Measurements from ENCODE around the gene ELOVL5.

Gene ELOVL5

GRCh38 chr6:53269827-53270226, 78.9 kb downstream of the ELOVL5 start:
- no peak for DNase-seq (ENCODE audit: low spot score)

DNA sequence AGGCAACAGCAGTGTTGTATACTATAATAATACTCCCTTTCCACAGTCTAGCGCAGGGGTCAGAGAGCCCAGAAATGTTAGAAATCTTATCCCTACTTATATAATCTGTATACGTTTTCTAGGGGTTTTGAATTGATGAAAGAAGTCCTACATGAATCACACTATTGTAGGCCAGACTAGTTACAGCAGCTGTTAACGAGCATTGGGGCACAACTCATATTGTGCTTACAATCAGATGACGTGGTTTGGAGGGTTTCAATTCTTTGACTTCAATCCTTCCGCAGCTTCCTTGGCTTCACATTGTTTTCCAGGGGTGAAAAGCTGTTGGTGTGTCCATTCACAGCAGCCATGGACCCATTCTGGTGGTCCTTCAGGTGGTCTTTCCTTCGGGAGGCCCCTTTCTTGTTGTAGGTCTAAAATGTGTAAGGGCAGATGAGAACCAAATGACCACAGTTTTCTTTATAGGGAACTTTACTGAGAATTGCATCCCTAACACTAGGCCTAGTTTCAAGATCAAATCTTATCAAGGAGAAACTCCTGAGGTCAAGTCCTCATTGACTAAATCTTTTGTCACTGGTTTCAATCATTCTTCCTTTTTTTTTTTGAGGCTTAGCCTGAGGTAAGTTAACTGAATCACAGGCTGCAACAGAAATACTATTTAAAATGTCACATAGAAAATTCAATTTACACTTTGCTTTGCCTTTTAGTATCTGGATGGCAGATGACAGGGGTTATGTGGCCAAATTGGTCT, 79.7 kb downstream of the ELOVL5 start:
- DNase-seq (ENCODE audit: low spot score) = no peak

DNA sequence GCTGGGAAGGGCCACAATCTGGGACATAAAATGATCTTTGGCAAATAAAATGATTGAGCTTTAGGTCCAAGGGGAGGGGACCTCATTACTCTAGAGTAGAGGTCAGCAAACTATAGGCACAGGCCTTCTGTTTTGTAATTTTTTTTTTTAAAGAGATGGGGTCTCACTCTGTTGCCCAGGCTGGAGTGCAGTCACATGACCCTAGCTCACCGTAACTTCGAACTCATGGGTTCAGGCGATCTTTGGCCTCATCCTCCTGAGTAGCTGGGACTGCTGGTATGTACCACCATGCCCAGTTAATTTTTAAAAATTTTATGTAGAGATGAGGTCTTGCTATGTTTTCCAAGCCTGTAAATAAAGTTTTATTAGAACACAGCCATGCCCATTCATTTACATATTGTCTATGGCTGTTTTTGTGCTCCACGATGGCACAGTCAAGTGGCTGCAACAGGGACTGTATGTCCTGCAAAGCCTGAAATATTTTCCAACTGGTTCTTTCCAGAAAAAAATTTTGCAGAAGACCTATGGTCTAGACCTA, 82.1 kb downstream of the ELOVL5 start:
- no peak for DNase-seq (ENCODE audit: low spot score)

GRCh38 chr6:53264915-53265607, 83.7 kb downstream of the ELOVL5 start:
- no peak for DNase-seq (ENCODE audit: low spot score)

- DNase-seq (ENCODE audit: low spot score) = no peak
These were observed 84.4 kb downstream of the ELOVL5 start for GRCh38 chr6:53264337-53264736.

- DNase-seq (ENCODE audit: low spot score) = peak; percentile 55
These were observed 84.8 kb downstream of the ELOVL5 start for GRCh38 chr6:53263917-53264316.

GRCh38 chr6:53259860-53260580, 88.7 kb downstream of the ELOVL5 start:
- no peak for DNase-seq (ENCODE audit: low spot score)

DNA sequence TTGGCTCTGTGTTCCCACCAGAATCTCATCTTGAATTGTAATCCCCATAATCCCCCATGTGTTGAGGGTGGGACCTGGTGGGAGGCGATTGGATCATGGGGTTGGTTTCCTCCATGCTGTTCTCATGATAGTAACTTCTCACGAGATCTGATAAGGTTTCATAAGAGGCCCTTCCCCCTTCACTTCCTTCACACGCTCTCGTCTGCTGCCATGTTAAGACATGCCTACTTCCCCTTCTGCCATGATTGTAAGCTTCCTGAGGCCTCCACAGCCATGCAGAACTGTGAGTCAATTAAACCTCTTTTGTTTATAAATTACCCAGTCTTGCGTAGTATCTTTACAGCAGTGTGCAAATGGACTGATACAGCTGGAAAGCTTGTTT, 90.0 kb downstream of the ELOVL5 start:
- no peak for DNase-seq (ENCODE audit: low spot score)

DNA sequence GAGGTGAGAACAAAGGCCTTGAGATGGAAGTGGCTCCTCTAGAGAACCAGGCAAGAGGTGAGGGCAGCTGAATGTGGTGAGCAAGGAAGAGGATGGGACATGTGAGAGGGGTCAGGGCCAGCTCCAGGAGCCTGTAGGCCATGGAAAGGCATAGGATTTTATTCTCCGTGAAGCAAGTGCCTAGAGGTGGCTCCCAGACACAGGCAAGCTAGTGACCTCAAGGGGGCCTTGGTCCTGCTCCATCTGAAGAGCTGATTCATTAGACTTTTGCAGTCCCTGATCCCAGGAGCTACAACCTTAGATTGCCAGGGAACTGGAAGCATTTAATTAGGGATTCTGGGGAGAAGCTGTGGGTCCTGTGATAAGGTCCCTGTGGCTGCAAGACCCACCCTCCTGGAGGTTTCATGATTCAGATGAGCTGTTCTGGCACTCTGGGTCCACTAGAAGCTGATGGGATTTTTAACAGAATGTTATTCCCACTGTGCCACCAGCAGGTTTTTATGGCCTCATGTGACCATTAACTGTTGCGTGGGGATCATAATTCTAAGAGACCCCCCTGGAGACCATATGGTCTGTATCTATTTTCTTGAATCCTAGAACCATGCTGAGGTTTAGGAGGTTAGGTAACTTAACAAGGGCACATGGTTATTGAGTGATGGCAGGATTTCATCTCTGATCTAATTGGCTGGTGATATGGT, 90.5 kb downstream of the ELOVL5 start:
- DNase-seq (ENCODE audit: low spot score) = no peak

- DNase-seq (ENCODE audit: low spot score) = no peak
These were observed 91.2 kb downstream of the ELOVL5 start for GRCh38 chr6:53257533-53257932.

DNA sequence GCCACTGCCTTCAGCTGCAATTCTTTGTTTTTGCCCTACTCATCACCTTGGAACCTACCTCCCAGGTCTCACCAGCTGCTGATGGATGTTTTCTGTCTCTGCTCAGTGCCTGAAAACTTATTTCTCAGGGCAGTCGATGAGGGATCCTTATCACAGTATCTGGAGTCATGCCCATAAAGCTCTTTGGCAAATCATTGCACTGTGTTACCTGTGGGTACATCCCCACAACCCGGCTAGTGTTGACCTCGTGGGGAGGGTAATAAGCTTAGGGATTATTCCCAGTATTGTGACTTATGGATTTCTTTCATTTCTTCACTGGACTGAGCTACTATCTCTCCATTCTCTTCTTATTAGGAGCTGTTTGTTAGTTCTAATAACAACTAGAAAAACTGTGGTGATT, 91.7 kb downstream of the ELOVL5 start:
- no peak for DNase-seq (ENCODE audit: low spot score)

DNA sequence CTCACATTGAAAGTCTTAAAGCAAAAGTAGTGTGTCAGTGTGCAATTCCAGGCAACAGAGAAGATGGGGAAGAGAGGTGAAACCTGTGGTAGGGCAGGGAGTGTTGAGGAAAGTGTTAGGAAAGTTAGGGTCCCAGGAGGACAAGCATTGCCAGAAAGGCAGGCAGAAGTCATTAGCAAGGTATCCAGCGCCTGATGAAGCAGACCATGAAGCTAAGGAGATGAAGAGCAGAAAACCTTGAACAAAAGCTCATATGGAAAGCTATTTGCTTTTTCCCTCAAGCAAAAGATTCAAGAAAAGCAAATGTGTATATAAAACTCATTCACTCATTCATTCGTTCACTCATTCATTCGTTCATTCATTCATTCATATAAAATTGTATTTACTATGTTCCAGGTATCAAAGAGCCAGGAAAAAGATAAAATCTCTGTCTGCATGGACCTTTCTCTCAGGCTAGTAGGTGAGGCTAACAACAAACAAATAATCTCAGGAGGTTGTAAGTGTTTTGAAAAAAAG, 96.5 kb downstream of the ELOVL5 start:
- DNase-seq (ENCODE audit: low spot score) = no peak

GRCh38 chr6:53251033-53251672, 97.6 kb downstream of the ELOVL5 start:
- no peak for DNase-seq (ENCODE audit: low spot score)

GRCh38 chr6:53250176-53251032, 98.3 kb downstream of the ELOVL5 start:
- DNase-seq (ENCODE audit: low spot score) = peak; percentile 41

- DNase-seq (ENCODE audit: low spot score) = no peak
These were observed 101.8 kb downstream of the ELOVL5 start for GRCh38 chr6:53246924-53247323.

DNA sequence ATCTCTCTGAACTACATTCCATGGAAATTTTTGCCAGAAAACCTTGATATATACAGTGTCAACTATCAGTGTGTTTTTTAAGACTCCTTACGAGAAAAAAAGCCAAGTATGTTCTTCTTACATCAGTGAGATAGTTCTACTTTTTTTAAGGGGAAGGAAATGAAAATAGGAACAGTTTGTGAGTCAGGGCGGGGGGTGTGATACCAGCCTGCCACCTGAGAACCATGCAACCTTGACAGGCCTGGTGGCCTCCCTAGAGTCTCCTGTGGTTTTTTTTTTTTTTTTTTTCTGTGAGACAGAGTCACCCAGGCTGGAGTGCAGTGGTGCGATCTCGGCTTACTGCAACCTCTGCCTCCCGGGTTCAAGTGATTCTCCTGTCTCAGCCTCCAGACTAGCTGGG, 103.8 kb downstream of the ELOVL5 start:
- DNase-seq (ENCODE audit: low spot score) = no peak

- DNase-seq (ENCODE audit: low spot score) = no peak
These were observed 104.3 kb downstream of the ELOVL5 start for GRCh38 chr6:53244399-53244931.

GRCh38 chr6:53241938-53242337, 106.8 kb downstream of the ELOVL5 start:
- DNase-seq (ENCODE audit: low spot score) = no peak

DNA sequence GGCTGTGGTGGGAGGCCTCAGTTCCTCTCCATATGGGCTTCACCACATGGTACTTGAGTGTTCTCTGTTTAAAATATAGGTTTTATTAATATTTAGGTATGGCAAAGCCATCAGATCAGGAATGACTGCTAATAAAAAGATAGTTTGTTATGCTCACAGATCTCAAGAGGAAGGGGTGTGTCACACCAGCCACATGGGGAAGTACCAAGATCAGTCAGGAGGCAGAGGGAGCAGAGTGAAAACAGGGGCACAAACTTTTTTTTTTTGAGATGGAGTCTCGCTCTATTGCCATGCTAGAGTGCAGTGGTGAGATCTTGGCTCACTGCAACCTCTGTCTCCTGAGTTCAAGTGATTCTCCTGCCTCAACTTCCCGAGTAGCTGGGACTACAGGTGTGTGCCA, 108.0 kb downstream of the ELOVL5 start:
- DNase-seq (ENCODE audit: low spot score) = no peak

DNA sequence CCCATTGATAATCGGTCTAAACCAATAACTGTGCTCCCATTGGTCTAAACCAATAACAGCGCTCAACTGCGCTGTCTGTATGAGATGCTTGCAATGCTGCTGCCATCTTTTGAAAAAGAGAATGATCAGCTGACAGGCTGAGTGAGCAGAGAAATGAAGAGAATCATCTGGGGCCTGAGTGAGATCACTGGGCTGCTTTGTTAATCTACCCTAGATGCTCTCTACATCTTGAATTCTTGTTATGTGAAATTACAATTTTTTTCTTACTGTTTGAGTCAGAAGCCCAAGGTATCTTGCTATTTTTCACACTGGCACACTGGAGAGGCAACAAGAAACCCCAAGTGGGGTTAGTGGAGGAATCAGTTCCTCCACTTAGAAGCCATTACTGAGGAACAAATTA, 108.6 kb downstream of the ELOVL5 start:
- DNase-seq (ENCODE audit: low spot score) = no peak

Measured in AG20443 (cell line).